Measurements from ENCODE around the gene ANKRD23.

- TF ChIP-seq MAFK (conservative IDR thresholded peaks at IDR 0.05 in 1 of 2, IDR thresholded peaks at IDR 0.05 in 1 of 2; ENCODE audit: low read length in 2 of 2) (no peak), POLR2AphosphoS2 (IDR thresholded peaks at IDR 0.05; ENCODE audit: low read depth, low read length) (no peak), CTCF (CRISPR knock-in tag; IDR thresholded peaks at IDR 0.05) (no peak), HINFP (CRISPR knock-in tag; IDR thresholded peaks at IDR 0.05; ENCODE audit: low read depth) (no peak), JUN (CRISPR knock-in tag; IDR thresholded peaks at IDR 0.05) (no peak)
These were observed 46.4 kb upstream of the ANKRD23 start for GRCh38 chr2:96890252-96890651.

All from HepG2 (cell line).